NCI-H2107 (cell line): ENCODE measurements around the gene ASCC1.

Source experiments
- DNase-seq: peaks from one replicate; lab custom pipeline; 2025; lab: John Stamatoyannopoulos, UW

The ASCC1 gene

GRCh38 chr10:72065439-72066025 lies 150.5 kb downstream of the ASCC1 start:
- DNase-seq: no peak

- no peak for DNase-seq
Observed at GRCh38 chr10:72063703-72064391, 152.2 kb downstream of the ASCC1 start.

- DNase-seq: no peak
Observed at GRCh38 chr10:72062832-72063702, 153.0 kb downstream of the ASCC1 start.

DNA sequence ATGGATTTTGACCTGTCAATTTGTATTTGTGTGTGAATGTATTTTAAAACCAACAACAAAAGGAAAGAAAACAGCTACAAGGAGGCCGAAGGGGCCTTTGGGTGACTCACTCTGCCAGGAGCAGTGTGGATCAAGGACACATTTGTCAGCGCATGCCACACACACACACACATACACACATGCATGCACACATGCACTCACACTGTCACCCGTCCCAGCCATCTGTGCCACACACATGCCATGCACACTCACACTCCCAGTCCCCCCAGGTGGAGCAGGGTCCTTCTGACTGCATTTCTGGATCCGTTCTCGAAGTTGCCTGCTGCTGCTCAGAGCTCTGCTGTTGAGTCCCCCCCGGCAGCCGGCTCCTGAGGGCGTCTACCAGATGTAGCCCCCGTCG lies 153.7 kb downstream of the ASCC1 start:
- no peak for DNase-seq

GRCh38 chr10:72061930-72062329 lies 154.1 kb downstream of the ASCC1 start:
- DNase-seq: no peak

GRCh38 chr10:72061491-72061890 lies 154.6 kb downstream of the ASCC1 start:
- no peak for DNase-seq

- no peak for DNase-seq
Observed at GRCh38 chr10:72059843-72060822, 155.9 kb downstream of the ASCC1 start.

GRCh38 chr10:72058989-72059842 lies 156.9 kb downstream of the ASCC1 start:
- no peak for DNase-seq

GRCh38 chr10:72058347-72058898 lies 157.7 kb downstream of the ASCC1 start:
- DNase-seq: no peak

DNA sequence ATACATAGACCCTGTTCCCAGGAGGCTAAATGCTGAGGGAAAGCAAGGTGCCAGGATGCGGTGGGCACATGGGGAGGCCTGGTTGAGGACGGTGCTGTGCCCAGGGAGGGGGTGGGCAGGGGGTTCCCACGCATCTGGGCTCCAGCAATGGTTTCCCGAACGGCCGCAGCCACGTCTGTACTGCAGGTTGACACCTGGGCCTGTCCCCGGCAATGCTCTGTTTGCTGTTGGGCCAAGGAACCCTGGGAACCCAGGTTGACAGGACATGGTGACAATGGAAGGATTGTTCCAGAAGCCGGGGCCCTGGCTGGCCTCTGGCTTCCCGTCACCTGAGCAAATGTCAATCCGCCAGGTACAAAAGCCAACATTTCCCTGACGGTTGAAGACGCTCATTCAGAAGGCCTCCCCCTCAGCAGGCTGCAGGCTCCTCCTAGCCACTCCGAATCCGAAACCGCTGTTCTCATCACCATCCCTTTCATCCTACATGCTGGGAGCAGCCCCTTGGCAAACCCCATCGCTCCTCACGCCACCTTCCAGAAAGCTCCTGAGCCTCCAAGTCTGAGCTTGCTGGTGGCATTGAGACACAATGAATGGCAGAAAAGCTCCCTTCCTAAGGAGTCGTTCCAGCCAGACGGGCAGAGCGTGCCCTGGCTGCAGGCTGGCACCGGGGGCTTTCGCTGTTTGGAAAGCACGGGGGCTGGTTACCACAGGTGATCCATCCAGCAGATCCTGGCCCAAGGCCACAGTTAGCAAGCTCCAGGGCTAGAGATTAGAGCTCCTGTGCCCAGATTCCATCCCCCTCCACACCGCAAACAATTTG lies 158.9 kb downstream of the ASCC1 start:
- no peak for DNase-seq

DNA sequence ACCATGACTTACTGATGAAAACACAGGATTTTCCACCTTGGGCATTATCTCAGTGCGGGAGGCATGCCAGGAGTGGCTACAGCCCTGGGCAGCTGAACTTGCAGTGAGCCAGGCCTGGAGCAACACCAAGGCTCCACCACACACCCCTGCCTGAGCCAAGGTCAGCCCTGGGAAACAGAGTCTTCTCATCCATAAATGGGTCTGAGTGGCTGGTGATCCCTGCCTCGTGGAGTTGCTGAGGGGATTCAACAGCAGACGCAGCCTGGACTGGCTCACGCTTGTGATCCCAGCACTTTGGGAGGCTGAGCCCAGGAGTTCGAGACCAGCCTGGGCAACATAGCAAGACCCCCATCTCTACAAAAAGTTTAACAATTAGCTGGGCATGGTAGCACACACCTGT lies 160.0 kb downstream of the ASCC1 start:
- DNase-seq: no peak

GRCh38 chr10:72053690-72054089 lies 162.4 kb downstream of the ASCC1 start:
- DNase-seq: no peak

GRCh38 chr10:72050873-72051272 lies 165.2 kb downstream of the ASCC1 start:
- DNase-seq: no peak

GRCh38 chr10:72049969-72050781 lies 165.9 kb downstream of the ASCC1 start:
- no peak for DNase-seq

- no peak for DNase-seq
Observed at GRCh38 chr10:72049472-72049871, 166.6 kb downstream of the ASCC1 start.

DNA sequence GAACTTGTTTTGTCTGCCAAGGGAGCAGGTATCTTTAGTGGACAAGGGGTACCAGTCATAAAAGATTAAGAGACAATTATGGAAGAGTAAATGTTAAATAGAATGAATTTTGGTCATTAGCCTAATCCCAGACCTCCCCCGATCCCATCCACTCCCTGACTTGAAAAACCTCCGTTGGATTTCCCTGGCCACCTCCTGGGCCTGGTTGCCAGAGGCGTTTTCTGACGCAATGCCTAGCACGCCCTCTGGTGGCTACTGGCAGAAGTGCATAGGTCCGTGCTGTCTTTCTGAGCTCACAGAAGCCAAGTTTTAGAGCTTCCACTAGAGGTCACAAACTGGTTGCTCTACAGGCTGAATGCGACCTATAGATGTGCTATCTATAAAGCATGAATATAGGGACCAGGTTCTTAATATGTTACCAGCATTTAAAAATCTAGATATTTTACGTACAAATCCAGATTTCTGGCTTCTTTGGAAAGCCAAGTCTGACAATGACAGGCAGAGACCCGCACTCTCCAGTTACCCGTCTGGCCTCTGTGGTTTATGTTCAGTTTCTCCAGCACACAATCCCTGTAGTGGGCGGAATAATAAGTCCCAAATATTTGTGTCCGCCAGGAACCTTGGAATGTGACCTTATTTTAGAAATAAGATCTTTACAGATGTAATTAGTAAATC lies 167.5 kb downstream of the ASCC1 start:
- peak; percentile 73 for DNase-seq
